HG03196 (cell line): ENCODE measurements around the gene CENPM.
A peak's percentile ranks its signal among the peaks of the same experiment; 100 is the strongest.
"Not testable (repeated sequence)": the region's sequence is repeated elsewhere in the genome, so short reads cannot be mapped to it uniquely, and the experiment has no call there.

Experiments
- ATAC-seq: cut with Tn5 transposase; IDR thresholded peaks from one replicate; pipeline ENCODE4 v1.9.1; 2021; ENCODE audit not compliant: unreplicated experiment

The CENPM gene

DNA sequence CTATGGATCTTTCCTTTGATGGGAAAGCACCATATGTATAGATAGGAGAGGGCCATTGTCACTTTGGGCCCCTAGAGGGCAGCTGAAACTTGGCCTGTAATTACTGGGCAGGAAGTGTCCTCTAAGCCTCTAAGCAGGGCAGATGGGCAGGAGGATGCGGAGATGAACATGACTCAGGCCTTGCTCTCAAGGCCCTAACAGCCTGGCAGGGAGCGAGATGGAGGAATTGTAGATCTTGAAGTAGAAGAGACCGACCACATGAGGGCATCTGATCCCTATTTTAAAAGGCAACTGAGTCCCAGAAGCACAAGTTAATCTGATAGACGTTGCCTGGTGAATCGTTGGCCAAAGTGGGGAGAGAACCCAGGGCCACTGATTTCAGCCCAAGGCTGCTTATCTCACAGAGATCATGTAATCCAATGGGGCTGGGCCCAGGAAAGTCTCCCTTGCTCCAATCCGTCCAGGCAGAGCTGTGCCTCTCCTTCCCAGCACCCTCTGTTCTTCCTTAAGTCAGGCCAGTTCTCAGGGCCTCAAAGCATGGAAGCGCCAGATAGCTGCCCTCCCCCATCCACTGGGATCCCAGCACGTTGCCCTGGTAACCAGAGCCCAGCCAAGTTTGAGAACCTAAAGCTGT lies 19.8 kb upstream of the CENPM start:
- ATAC-seq, result no peak

DNA sequence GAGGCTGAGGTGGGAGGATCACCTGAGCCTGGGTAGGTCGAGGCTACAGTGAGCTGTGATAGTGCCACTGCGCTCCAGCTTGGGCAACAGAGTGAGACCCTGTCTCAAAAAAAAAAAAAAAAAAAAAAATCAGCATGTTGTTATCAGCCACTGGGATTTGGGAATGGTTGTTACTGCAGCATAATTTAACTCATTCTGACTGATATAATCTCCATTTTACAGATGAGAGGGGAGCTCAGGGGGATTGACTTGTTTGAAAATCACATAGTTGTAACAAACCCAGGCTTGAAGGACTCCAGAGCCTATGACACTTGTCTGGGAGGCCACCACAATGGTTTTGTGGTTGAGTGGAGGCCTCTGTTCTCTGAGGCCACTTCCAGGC lies 19.3 kb upstream of the CENPM start:
- no peak for ATAC-seq

DNA sequence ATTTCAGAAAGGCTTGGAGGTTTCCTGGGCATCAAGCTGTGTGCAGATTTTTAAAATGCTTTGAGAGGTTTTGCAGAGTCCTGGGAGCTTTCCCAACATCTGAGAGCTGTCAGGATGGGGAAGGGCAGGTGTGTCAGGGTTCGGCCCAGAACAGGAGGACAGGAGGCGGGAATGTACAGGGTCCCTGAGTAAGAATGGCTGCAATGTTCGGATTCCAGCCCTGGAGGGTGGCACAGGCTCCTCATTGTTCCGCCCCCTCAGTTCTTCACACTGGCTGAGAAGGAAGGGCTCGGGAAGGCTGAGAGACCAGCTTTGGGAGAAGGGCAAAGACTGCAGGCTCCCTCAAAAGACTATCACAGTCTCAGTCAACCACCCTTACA lies 17.1 kb upstream of the CENPM start:
- no peak for ATAC-seq

DNA sequence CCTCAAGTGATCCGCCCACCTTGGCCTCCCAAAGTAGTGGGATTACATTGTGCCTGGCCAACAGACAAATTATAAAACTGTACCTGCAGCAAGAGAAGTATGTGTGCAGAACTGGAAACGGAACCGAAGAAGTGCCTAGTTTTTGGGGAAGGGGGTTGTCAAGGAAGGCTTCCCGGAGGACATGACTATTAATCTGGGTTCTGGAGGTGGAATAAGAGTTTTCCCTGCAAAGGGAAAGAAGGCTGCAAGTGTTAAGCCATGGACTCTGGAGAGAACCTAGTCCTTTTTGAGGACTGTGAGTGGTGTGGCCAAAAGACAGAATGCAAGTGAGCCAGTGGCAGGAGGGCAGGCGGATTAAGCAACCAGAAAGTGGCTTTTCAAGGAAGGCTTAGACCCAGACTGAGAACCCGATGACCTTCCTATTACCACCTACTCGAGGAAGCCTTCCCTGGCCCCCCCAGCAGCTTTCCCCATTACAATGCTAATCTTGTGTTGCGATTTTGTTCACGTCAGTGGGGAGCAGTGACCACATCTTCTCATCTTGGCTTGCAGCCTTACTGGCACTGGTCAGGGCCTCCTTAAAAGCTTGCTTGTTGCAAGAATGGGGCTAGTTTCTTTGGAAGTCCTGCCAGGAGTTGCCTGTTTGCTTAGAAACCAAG lies 16.6 kb upstream of the CENPM start:
- no peak for ATAC-seq

DNA sequence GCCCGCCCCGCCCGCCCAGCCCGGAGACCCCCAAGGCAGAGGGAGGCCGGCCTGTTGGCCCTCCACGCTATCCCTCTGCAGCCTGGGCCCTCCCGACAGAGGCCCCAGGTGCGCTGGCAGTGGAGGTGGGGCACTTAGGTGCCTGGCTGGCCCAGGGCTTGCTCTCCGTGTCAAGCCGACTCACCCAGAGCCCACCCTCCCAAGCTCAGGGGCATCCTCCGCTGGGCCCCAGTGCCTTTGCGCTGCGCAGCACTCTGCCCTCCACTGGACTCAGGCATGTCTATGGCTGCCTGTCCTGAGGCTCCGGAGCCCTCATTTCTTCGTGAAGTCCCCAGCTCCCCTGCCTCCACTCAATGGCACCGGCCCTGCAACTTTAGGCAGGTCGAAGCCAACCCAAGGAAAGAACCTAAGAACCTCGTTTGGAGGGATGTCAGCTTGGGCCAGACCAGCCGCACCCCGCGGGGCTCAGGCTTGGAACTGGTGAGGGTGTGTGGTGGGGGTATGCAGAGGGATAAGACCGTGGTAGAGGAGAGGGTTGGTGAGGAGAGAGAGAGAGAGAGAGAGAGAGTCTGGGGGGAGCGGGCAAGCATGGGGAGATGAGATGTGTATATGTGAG lies 11.1 kb upstream of the CENPM start:
- no peak for ATAC-seq

DNA sequence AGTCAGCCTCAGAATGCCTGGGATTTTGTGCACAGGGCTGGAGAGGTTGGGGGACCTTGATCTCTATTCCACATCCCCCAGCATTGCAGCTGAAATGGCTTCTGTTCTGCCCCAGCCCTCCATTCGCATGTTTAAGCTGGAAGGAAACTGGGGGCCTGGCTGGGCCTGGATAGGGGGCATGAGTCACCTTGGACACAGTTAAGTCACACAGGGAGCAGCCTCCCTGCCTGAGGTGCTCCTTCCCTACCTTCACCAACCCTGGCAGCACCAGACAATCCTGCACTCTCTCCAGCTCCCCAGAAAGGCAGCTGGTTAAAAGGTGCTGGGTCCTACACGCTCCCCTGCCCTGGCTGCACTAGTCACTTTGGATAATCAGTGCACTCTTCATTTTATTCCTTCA lies 5.8 kb upstream of the CENPM start:
- ATAC-seq, result no peak

DNA sequence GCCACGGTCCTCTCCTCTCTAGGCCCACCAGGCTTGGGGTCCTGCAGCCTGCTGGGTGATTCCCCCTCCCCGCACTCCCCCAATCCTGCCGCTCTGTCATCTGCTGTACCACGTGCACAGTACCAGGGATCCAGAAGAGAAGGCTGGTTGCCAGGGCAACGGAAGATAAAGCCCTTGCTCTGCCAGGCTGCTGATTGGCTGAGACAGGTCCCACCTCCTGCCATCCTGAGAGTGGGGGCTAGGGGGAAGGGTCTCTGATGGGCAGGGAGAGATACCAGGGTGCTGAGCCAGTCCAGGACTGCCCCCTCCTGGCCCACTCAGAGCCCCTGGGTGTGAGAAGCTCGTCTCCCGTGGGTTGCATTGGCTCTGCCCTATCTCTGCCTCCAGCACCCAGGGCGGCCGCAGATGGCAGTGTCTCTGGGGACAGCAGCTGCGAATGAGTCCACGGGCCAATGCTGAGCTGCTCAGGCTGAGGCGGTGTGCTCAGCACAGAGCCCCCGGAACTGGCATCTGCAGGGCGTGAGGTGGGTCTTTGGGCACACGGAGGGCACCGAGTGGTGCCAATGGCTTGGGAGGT lies 5.0 kb upstream of the CENPM start, which contains the start of gene SMIM45:
TSS of gene SMIM45 (plus strand) at position 253 of the 577 bp plus-strand sequence.
- no peak for ATAC-seq

DNA sequence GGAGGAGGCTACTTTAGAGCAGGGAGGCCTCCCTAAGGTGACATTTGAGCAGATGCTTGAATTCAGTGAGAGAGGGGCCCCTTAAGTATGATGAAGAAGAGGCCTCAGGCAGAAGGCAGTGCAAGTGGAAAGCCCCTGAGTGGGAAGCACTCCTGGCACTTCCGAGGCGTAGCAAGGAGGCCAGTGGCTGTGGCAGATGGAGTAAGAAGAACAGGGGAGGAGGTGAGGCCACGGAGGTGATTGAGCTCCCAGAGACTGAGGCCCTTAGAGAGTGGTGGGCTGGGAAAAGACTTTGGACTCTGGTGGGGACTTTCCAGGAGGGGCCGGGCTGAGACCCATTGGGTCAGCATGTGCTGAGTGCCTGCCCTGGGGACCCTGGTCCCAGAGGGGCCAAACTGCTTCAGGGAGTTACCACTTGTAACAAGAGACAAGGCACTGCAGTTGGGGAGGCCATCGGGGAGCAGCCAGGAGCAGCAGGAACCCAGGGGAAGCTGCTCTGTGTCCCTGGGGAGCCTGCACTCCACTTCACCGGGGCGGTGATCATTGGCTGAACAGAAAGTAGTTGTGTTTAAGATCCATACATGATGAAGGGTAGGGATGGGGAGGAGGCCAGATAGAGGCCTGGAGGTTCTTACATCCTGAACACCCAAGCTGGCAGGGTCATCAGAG lies 2.5 kb upstream of the CENPM start:
- no peak for ATAC-seq

DNA sequence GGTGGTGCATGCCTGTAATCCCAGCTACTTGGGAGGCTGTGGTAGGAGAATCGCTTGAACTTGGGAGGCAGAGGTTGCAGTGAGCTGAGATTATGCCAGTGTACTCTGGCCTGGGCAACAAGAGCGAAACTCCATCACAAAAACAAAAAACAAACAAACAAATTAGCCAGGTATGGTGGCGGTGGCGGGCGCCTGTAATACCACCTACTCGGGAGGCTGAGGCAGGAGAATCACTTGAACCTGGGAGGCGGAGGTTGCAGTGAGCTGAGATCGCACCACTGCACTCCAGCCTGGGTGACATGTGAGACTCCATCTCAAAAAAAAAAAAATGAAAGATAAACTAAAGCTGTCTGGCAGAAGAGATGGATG lies 2.0 kb upstream of the CENPM start:
- not testable (repeated sequence) for ATAC-seq

DNA sequence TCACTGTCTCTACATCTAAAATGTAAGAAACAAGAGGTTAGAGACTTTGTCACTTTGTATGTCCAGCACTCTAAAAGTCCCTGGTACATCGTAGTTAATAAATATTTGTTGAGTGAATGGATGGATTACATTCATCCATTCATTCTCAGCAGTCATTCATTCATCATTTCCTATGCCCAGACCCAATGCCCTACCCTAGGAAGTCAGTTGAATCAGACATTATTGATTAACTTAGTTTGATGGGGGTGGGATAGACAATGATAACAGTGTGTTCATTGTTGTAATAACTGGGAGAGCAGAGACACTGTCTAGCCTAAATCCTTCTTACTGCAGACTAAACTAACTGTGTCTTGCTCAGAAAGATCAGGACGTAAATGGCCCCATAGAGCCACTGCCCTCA lies 1.2 kb upstream of the CENPM start:
- ATAC-seq, result no peak

DNA sequence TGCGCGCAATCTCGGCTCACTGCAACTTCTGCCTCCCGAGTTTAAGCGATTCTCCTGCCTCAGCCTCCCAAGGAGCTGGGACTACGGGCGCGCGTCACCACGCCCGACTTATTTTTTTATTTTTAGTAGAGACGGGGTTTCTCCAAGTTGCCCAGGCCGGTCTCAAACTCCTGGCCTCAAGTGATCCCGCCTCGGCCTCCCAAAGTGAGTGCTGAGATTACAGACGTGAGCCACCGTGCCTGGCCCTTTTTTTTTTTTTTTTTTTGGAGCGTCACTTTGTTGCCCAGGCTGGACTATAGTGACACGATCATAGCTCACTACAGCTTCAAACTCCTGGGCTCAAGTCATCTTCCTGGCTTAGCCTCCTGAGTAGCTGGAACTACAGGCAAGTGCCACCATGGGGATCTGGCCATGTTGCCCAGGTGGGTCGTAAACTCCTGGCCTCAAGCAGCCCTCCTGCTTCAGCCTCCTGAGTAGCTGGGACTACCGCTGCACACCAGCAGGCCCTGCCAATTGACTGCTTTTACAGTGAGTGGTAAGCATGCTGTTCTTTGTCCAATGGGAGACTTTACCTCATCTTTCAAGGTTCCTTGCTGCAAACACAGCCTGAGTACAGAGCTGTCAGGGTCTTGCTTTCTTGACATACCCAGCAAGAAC lies 600 bp upstream of the CENPM start:
- no peak for ATAC-seq

DNA sequence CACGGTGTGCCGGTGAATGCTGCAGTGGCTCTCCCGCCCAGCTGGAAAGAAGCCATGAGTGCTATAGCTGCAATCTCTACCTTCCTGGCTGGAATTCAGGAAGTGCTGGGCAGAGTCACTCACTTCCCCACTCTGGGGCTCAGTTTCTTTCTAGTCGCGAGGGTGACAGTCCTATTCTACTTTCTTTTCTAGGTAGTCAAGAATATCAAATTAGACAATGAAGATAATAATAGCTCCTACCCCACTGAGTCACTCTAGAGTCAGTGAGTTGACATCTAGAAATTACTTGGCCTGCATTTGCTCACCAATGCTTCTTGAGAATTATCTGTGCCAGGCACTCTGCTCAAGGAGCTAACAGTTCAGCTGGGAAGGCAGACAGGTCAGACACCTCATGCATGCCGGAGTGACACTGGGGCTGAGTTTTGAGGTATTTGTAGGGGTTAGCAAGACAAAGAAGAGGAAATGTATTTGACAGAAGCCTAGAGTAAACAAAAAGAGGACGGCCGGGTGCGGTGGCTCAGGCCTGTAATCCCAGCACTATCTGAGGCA lies 3.2 kb downstream of the CENPM start:
- no peak for ATAC-seq

DNA sequence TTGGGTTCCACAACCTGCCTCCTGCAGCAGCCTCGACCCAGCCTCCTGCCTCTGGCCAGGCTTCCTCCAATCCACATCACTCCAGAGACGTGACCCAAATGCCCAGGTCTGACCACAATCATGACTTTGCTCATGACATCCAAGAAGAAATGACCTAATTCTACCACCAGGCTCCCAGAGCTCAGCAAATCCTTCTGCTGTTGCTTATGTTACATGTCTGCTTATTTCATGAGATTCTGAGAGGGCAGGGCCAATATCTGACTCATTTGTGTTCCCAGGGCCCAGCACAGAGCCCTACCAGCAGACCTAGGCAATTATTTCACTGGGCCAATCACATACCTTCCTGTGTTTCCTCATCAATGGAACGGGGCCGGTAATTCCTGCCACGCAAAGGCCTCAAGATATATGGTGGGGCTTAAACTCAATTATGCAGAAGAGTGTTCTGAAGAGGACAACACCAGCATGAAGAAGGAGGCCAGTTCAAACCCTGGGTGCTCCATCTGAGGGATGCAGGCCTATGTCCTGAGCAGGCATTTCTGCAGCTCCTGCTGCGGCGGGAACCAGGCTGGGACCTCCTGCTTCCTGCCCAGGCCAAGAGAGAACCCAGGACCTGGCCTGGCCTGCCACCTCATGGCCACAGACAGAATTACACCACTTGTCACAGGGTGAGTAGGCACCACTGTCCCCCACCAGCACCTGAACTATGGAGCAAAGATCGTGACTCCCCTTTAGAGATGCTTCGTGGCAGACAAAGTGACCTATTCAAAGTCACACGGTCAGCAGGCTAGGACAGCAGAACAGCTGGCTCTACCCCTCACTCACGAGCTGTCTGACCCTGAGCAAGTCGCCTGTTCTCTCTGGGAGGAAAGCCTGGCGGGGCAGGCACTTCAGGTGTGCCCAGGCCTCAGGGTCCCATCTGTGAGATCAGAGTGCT lies 5.9 kb downstream of the CENPM start:
- peak; percentile 36 for ATAC-seq

DNA sequence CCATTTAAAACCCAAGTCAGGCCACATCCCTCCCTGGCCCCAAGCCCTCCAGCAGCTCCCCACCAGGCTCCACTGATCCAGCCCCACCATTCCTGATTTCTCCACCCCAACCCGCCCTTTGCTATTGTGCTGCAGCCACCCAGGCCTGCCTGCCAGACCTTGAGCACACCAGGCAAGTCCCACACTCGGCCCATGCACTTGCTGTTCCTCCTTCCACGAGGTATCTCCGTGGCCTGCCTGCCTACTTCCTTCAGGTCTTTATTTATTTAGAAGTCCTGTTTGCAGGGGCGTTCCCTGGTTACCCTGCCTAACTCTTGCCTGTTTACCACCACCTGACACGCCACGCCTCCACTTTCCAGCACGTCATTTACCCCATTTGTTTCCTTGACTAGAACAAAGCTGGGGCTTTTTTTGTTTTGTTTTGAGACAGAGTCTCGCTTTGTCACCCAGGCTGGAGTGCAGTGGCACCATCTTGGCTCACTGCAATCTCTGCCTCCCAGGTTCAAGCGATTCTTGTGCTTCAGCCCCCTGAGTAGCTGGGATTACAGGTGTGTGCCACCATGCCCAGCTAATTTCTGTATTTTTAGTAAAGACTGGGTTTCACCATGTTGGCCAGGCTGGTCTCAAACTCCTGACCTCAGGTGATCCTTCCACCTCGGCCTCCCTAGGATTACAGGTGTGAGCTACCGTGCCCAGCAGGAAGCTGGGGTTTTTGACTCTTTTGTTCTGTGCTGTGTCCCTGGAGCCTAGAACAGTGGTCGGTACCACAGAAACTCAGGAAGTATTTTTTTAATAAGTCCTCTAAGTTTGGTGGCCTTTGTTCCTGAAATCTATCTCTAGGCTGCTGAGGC lies 6.7 kb downstream of the CENPM start:
- peak; percentile 51 for ATAC-seq

DNA sequence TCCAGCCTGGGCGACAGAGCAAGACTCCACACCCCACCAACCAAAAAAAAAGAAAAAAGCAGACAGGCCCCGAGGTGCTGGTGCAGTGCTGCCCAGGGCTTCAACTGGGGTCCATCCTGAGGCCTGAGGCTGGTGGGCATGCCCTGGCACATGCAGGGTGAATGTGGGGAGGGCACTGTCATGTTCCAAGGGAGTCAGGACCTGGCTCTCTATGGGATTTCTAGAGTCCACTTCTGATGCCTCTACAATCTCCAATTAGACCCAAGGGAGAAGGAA lies 10.1 kb downstream of the CENPM start:
- ATAC-seq, result no peak

DNA sequence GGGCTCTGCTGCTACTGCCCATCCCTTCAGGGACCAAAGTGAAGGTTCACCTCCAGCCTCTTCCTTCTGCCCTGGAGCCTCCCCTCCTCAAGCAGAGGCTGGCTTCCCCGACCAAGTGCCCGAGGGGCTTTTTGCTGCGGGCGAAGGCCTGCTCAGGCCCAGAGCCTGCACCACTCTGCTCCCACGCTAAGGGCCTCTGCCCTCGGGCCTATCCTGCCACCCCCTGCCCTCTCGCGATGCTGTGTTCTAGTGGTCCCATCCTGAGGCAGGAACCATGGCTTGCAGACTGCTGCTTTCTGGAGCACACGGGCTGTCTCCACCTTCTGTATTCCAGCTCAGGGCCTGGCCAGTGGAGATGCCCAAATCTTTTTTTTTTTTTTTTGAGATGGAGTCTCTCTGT lies 11.4 kb downstream of the CENPM start:
- no peak for ATAC-seq

DNA sequence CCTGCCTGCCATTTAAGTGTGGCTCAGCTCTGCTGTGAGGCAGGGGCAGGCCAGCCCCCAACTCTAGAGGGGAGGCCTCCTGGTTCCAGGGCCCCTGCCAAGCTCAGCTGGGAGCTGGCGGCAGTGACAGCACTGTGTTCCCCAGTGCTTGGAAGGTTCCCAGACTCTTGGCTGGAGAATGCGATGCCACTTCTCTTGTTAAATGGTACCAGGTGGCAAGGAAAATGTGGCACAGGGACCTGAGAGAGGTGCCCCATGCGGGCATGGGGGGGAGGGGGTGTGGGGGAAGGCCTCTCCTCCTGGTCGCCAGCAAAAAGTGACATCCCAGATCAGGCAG lies 12.0 kb downstream of the CENPM start:
- no peak for ATAC-seq

DNA sequence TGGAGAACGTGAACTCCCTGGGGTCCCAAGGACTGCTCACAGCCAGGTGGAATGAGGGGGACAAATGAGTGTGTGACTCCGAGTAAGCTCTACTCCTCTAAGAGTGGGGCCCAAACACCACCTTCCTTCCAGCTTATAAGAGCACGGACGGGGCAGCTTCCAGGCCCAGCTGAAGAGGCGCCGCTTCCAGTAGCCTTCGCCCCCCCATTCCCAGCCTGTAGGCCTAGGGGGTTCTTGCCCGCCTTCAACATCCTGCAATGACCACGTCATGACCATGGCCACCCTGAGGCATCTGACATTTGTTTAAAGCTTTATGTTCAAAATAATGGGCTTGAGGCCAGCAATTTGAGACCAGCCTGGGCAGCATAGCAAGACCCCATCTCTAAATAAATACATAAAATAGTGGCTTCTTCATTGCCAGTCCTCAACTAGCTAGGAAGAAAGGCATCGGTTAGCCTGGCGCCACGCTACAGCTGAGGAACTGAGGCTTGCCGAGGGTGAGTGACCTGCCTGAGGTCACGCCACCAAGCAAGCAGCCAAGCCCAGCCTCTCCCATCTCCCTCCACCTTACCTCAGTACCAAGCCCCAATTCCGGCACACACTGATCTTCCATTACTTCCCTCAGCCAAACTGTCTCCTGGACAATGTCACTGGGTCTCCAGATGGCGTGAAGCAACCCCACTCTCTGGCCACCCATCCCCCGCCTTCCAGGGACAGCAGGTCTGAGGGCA lies 12.5 kb downstream of the CENPM start:
- no peak for ATAC-seq
